Daoy (cell line): ENCODE results near the gene RCN2. TPM values are rescaled to one million over a fixed set of nuclear protein-coding genes. Genes with fewer than 3 reads are reported as not detected.
A peak's percentile ranks its signal among the peaks of the same experiment; 100 is the strongest.

ENCODE experiments used
- DNase-seq: peaks from one replicate; pipeline ENCODE4 v3.0.0-alpha.2; 2015; ENCODE audit warnings: low read depth
- total RNA-seq: library from RNA; depleted of rRNA; stranded (reverse); fragments of >200 nt; shearing (Covaris generic); gene quantifications from 2 replicates; pipeline ENCODE4 v1.2.3, GENCODE V29; 2014

RCN2 gene
- total RNA-seq, 1 experiment from 2014 or later: 79.7 TPM

DNA sequence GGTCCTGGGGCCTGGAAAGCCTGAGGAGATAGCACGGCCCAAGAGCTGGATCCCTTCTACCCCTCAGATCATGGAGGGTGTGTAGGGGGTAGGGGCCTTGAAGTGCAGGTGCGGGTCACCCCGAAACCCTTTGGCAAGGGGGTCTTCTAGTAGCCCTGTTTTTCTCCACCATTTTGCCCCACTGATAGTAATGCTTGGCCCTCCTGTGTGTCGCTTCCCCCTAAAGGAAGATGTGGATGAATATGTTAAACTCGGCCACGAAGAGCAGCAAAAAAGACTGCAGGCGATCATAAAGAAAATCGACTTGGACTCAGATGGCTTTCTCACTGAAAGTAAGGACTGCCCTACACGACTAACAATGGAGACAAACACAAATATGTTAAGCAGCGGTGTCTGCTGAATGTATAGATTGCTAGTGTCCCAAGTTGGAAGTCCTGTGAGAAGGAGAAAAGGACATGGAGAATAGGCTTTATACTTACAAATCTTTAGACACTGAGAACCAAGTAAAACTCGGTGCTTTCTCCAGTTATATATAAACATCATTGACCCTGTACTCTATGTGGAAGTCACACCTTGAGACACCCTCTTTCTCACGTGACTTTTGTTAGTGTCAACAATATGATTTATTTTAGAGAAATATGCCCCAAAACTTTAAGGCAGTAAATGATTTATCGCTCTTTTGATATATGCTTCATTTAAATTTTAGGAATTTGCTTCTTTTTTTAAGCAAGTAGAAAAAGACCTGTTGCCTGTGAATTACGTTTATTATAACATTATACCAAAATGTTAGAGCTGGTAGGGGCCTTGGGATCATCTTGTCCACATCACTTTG, 802 bp downstream of the RCN2 start:
- DNase-seq: no peak

DNA sequence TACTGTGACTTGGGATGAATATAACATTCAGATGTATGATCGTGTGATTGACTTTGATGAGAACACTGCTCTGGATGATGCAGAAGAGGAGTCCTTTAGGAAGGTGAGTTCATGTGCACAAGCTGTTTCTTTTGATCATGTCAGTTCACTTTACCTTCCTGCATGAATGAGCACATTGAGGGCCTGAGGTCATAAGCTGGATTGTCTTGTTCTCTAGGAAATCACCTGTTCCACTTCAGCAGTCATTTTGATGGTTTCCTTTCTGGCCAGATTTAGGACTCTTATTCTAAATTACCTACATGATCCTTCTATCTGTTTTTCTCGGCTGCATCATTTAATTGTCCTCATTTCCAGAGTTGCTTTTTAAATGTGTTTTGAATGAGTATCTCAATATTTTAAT, 4.1 kb downstream of the RCN2 start:
- DNase-seq: no peak

DNA sequence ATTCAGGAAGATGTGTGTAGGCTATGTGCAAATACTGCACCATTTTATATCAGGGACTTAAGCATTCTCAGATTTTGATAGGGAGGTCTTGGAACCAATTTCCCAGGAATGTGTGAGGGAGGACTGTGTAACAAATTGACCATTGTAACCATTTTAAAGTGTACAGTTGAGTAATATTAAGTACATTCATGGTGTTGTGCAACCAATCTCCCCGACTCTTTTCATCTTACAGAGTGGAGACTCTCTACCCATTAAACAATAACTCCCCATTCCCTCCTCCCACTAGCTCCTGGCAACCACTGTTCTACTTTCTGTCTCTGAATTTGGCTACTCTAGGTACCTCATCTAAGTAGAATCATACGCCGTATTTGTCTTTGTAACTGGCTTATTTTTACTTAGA, 5.1 kb downstream of the RCN2 start:
- DNase-seq: no peak

DNA sequence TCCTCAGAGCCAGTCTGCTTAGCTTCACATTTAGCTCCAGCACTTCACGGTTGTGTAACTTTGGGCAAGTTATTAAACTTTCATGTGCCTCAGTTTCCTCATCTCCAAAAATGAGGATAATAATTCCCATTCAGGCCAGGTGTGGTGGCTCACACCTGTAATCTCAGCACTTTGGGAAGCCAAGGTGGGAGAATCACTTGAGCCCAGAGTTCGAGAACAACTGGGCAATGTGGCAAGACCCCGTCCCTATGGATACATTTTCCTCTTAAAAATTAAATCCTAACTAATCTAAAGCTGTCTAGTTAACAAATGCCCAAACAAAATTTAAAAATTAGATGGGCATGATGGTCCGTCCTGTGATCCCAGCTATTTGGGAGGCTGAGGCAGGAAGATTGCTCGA, 7.2 kb downstream of the RCN2 start:
- no peak for DNase-seq

DNA sequence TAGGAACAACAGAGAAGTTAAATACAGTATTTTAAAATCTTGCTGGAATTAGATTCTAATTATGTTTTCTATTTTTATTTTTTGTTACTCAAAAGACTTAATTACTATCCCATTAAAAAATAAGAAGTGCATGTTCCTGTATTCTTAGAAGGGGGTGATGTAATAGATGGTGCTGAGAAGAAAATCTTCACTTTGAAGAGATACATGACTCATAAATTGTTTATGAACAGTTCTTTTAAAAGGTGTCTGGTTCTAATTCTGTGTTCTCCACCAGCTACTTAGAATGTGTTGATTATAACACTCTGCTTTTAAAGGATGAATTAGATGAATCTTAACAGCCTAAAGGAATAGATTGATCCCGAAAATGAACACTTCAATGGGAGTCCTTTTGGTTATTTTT, 8.2 kb downstream of the RCN2 start:
- DNase-seq: no peak

DNA sequence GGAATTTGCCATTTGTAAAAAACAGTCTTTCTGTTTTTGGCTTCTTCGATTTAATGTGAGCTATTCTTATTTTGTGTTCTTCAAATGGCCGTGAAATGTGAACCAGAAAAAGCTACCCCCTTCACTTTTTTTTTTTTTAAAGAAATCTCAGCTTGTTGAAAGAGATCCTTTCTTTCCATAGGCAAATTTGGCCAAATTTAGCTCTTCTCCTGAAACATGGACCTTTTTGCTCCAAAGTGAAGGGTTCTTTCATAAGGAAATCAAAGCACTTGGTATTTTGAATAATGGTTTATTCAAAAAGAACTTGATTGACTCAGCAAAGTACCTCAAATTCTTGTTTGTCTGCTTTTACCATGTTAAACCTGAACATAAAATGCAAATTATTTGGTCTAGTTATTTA, 10.1 kb downstream of the RCN2 start:
- DNase-seq: no peak

DNA sequence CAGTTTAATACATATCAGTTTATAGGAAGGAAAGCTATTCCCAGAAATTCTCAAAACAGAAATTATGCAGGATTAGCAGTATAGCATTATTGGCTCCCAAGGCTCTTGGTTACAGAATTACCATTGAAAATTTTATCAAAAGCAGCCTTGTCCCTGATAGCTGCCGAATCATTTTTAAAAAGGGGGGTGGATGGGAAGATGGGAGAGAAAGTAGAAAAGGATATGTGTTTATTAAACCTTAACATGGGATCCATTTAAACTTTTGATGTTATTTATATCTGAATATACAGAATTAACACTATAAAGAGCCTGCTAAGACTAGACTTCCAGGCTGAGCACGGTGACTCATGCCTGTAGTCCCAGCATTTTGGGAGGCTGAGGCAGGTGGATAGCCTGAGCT, 10.8 kb downstream of the RCN2 start:
- DNase-seq: no peak

DNA sequence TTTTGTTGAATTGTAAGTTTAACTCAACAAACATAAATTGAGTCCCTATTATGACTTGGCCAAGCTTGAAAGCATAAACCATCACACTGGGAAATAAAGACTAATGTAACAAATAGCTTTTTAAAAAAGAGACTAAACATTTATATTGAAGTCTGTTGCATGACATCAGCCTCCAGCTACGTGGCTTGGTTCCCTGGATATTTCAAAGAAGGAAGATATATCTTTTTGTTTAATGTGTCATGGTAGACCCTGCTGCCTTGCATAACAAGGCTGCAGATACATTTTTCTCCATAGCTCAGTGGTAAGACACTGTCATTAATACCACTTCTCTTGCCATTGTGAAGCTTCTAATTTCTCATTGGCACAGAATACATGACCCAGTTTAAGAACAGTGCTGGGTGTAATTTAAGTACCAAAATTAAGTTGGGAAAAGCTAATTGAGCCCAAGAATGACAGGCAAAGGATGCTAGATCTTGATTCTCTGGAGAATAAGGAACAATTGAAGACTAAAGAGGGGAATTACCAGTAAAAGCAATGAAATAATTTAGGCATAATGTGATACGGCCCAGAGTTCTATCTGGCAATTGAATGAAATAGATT, 14.0 kb downstream of the RCN2 start:
- DNase-seq: no peak

DNA sequence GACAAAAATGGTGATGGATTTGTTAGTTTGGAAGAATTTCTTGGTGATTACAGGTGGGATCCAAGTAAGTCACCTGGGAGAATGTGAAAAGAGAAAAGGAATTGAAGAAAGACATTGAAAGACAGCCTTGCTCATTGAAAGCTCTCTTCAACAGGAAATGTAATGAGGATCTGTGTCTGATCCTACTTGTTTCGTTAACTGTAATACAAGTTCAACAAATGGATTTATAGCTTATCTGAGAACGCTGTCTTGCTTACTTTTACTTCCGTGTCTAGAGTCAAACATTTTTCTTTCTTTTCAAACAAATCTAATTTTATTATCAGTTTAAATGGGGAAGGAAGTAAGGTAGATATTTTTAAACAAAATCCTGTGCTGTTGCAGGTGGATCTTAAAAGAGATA, 15.9 kb downstream of the RCN2 start:
- no peak for DNase-seq

DNA sequence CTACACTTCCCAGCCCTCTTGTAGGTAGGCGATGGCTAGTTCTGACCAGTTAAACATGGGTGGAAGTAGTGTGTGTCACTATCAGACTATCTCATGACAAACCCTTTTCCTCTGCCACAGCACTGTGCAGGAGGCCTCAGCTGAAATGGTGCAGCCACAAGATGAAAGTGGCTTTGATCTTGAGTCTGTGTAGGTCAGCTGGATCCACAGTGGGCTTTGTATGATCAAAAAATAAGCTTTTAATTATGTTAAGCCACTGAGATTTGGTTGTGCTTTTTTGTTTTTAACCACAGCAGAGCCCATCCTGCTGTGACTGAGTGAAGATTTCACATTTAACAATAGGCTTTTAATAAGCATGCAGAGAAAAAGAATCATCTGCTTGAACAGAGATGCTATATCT, 19.7 kb downstream of the RCN2 start:
- DNase-seq: no peak

DNA sequence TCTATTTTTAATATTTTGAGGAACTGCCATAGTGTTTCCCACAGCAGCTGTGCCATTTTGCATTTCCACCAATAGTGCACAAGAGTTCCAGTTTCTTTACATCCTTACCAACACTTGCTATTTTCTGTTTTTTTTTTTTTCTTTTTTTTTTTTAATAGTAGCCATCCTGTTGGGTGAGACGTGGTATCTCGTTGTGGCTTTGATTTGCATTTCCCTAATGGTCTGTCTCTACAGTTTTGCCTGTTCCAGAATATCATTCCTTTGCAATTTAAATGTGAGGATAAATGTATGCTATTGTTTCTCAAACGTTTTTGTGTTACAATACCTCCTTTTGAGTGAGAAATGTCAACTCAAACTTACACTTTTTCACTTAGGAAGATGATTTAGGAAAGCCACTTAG, 22.4 kb downstream of the RCN2 start:
- no peak for DNase-seq

DNA sequence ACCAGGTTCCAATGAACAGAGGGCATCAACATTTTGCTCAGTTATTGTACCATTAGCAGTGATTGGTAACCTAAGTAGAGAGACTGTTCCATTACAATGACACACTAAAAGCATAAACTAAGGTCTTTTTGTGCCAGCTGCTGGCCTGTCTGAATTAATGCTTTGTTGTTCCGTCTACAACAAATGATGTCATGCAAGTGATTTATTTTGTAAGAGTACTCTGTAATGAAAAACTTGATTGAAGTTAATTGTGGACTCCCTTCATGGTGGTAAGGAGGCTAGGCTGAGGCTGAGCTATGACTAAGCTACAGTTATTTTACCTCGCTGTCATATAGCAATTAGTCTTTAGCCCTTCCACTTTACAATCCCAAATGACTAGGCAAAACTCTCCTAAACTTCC, 23.2 kb downstream of the RCN2 start:
- DNase-seq: no peak

DNA sequence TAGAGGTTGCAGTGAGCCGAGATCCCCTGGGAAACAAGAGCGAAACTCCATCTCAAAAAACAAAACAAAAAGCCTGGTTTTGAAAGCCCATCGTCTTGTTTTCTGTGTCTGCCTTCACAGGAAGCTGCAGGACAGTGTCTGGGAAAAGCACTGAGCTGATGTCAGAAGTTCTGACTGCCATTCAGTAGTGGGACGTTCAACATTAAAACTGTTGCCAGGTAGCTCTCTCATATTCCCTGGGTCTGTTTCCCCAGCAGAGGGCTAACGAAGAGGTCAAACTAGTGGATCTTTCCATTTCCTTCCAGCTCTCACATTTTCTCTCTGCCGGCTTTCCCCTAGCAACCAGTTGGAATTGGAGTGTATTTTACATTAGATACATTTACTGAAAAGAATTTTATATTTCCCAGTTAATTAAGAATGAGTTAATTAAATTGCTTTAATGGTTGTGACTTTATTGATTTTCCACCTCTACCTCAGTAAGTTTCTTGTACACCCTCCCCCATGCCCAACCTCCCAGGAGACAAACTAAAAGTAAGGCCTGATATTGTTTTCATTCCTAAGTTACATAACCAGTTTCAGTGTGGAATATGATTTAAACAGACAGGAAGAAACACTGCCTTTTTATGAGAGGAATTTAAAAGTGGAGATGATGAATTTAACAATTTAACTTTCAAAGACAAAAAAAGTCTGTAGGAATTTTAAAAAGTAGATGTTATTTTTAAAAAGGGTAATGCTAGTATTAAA, 29.9 kb downstream of the RCN2 start:
- DNase-seq: no peak

DNA sequence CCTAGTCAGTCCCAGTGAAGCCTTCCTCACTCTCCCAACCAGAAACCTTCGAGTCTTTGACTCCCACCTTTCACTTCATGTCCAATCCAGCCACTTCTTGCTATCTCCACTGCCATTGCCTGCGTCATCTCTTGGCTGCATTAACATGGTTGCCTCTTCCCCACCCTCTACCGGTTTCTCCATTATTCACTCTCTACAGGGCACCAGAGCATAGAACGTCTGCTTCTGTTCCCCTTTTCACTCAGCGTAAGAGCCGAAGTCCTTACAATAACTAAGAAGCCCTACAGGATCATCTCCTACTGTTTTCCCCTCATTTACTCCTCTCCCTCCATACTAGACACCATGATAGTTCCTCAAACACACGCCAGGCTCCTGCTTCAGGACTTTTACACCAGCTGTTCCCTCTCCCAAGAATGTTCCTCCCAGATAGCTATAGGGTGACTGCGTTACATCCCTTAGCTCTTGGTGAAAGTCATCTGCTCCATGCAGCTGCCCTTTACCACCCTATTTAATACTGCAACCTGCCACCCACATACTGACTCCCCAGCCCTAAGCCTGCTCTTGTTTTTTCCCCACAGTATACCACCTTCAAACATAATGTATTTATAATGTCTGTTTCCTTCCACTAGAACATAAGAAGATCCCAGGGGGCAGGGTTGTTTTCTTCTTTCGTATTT, 30.9 kb downstream of the RCN2 start:
- DNase-seq: no peak

DNA sequence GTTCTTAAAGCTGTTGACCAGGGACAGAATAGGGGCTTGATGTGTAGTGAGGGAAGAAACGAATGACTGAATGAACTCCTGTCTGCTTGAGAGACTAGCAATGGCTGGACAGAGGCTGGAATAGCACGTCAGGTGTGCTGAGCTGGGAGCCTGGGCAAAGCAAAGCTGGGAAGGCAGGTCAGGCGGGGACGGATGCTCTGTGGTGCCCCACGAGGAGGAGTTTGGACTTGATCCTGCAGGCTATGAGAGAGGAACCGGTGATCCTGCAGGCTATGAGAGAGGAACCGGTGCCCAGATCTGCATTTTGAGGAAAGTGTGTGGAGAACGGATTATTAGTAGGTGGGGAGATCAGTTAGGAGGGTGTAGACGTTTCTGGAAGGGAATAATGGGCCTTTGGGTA, 32.0 kb downstream of the RCN2 start:
- peak; percentile 28 for DNase-seq

DNA sequence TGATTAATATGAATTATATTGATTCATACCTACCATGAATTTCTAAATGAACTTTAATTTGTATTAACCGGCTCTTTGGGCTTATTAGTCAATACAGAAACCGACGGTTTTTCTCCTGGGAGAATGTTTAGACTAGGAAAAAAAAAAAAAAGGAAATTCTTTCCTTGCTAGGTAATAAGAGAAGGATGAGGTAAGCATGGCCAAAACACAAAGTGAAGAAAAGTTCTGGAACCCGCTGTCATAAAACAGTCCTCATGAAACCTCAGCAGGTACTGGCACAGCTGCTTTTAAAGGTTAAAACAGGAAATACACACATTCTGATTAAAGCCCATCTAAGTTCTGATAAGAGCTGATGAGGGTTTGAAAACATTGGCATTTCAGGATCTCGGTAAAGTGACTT, 32.6 kb downstream of the RCN2 start:
- no peak for DNase-seq

DNA sequence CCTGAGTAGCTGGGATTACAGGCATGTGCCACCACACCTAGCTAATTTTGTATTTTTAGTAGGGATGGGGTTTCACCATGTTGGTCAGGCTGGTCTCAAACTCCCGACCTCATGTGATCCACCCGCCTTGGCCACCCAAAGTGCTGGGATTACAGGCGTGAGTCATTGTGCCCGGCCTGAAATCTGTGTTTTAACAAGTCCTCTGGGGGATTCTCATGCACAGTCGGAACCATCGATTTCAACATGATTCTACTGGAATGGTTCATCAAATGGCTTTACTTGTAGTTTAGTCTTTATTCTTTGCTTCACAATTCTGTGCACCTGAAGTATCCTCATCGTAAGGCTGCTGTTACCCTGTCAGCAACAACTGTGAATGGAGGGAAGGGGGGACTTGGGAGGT, 34.5 kb downstream of the RCN2 start:
- peak; percentile 38 for DNase-seq

DNA sequence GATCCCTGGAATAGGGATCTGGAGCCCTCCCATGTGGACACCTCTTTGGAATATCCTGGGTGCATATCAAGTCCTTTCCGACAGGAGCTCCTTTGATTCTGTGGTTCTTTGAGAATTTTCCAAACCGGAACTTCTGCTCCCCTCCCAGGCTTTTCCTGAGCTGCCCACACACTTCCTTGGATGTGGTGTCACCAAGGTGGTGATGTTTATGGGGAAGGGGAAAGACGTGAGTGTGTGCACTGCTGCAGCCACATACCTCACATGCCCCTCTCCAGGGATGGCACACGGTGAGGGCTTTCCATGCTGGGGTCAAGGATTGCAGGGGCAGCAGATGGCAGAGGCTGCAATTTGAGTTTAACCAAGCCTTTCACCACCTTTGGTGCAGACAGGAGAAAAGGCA, 35.5 kb downstream of the RCN2 start:
- no peak for DNase-seq

DNA sequence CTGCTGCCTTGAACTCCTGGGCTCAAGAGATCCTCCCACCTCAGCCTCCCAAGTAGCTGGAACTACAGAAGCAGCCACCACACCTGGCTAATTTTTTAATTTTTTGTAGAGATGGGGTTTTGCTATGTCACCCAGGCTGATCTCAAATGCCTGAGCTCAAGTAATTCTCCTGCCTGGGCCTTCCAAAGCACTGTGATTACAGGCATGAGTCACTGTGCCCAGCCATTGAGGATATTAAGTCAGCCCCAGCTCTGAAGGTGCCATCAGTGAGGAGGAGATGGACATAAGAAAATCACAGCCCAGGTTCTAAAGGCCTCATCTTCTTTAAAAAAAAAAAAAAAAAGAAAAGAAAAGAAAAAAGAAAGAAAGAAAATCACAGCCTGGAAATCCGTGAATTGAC, 36.8 kb downstream of the RCN2 start:
- peak; percentile 51 for DNase-seq

DNA sequence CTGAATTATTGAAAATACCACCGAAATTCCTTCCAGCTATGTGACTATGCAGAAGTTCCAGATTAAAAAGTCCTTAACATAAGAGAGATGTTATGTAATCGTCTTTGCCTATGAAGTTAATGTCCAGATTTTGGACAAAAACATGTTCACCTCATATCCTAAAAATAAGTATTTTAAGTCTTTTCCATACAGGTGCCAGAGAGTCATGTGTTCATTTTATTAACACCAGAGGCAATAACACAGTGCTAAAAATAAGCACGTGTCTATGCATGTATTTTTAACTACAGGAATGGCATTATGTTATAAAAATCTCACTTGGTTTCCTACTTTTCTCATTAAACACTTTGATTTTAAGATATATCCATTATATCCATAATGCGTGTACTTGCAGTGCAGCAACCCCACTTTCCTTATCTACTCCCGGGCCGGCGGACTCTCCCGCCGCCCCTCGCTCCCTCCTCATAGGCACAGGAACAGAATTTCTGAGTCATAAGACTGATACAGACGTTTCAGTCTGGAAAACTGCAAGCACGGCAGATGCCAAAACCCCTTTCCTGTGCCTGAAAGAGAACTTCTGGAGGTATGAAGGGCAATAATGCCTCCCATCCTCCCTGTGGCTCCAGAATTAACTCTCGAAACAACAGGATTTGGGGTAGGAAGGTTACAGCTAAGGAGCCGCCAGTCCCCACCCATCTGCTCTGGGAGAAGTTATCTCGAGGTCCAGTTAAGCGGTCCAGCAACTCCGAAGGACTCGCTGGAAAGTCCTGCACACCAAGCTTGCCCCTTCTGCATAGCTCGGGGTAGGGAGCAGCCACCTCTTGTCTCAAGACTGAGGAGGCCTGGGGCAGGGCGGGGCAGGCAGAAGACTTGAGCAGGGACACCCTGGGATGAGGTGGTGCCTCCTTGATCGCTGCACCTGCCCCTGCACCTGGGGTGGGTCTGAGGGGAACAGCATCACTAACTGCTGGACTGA, 41.1 kb downstream of the RCN2 start:
- peak; percentile 23 for DNase-seq

DNA sequence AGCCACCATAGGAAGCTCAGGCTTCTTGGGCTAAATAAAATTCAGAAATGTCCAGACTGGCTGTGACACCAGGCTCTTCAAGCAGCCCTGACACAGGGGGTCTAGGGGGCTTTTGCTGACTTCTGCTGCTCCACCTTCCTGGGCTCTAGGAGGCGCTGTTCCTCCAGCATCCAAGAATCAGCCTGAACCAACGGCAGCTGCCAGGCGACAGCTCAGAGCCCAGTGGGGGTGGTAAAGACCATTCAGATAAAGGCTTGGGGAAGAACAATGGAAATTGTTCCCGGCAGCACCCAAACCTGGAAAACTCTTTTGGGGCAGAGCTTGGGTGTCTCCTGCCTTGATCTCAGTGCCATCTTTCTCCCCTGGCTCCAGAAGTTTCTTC, 41.8 kb downstream of the RCN2 start:
- peak; percentile 61 for DNase-seq
